Liver (tissue), 9 donors: ENCODE data around the gene KCTD16. TPM values are rescaled to one million over a fixed set of nuclear protein-coding genes. Genes with fewer than 3 reads are reported as not detected.

Experiments used
- DNase-seq: peaks from one replicate; pipeline ENCODE4 v3.0.0-alpha.2; 2017; ENCODE audit warnings: low spot score
- H3K27ac ChIP-seq, 2 donors: one replicate each; pipeline ENCODE4 v1.7.0; 2013; ENCODE audit warnings: inconsistent platforms in 2 of 2, low read length in 2 of 2, control low read depth in 1 of 2, low read depth in 1 of 2, mild to moderate bottlenecking in 1 of 2
- H3K27me3 ChIP-seq, 4 donors: one replicate each; pipeline versions ENCODE4 v1.6.1 to v1.7.0; 2013; ENCODE audit warnings: low read length in 3 of 4, inconsistent platforms in 1 of 4, mild to moderate bottlenecking in 1 of 4, moderate library complexity in 1 of 4; ENCODE audit not compliant: control insufficient read depth in 4 of 4, insufficient read depth in 4 of 4
- H3K36me3 ChIP-seq, 4 donors: one replicate each; pipeline versions ENCODE4 v1.6.1 to v1.7.0; 2013; ENCODE audit warnings: low read length in 3 of 4, mild to moderate bottlenecking in 3 of 4, low read depth in 1 of 4, moderate library complexity in 1 of 4; ENCODE audit not compliant: control insufficient read depth in 4 of 4, insufficient read depth in 3 of 4
- H3K4me1 ChIP-seq, 4 donors: one replicate each; pipeline versions ENCODE4 v1.6.1 to v1.7.0; 2013; ENCODE audit warnings: low read length in 3 of 4, mild to moderate bottlenecking in 3 of 4, moderate library complexity in 1 of 4; ENCODE audit not compliant: control insufficient read depth in 4 of 4, insufficient read depth in 4 of 4
- H3K4me3 ChIP-seq, 3 donors: one replicate each; pipeline versions ENCODE4 v1.6.1 to v1.7.0; 2013; ENCODE audit warnings: low read length in 3 of 3, control low read depth in 1 of 3, low read depth in 1 of 3, mild to moderate bottlenecking in 1 of 3
- H3K9ac ChIP-seq, 2 donors: one replicate each; pipeline ENCODE4 v1.7.0; 2013; ENCODE audit warnings: low read length in 2 of 2, mild to moderate bottlenecking in 2 of 2, moderate library complexity in 2 of 2, control low read depth in 1 of 2, low read depth in 1 of 2
- H3K9me3 ChIP-seq, 4 donors: one replicate each; pipeline versions ENCODE4 v1.6.1 to v1.7.0; 2013; ENCODE audit warnings: low read length in 3 of 4; ENCODE audit not compliant: control insufficient read depth in 4 of 4
- EGR1 ChIP-seq, 2 donors: IDR thresholded peaks; 2 replicates each; pipeline ENCODE4 v1.6.1; 2016 to 2018; ENCODE audit warnings: antibody characterized with exemption in 2 of 2, low read depth in 2 of 2
- FOXA1 ChIP-seq: IDR thresholded peaks from 2 replicates; pipeline ENCODE4 v1.6.1; 2016; ENCODE audit warnings: antibody characterized with exemption
- FOXA2 ChIP-seq: IDR thresholded peaks from 2 replicates; pipeline ENCODE4 v1.6.1; 2016; ENCODE audit warnings: antibody characterized with exemption
- GABPA ChIP-seq, 2 donors: IDR thresholded peaks in 1 of 2; conservative IDR thresholded peaks in 1 of 2; 2 replicates each; pipeline ENCODE4 v1.6.1; 2016; ENCODE audit warnings: antibody characterized with exemption in 2 of 2, mild to moderate bottlenecking in 1 of 2, moderate library complexity in 1 of 2
- HNF4A ChIP-seq, 2 donors: conservative IDR thresholded peaks; 2 replicates each; pipeline ENCODE4 v1.6.1; 2016; ENCODE audit warnings: antibody characterized with exemption in 2 of 2, mild to moderate bottlenecking in 2 of 2
- HNF4G ChIP-seq: IDR thresholded peaks from 2 replicates; pipeline ENCODE4 v1.6.1; 2016; ENCODE audit warnings: antibody characterized with exemption
- JUND ChIP-seq, 2 donors: IDR thresholded peaks; 2 replicates each; pipeline ENCODE4 v1.6.1; 2016; ENCODE audit warnings: antibody characterized with exemption in 2 of 2
- NR2F2 ChIP-seq: IDR thresholded peaks from 2 replicates; pipeline ENCODE4 v1.6.1; 2016; ENCODE audit warnings: antibody characterized with exemption
- RAD21 ChIP-seq, 2 donors: IDR thresholded peaks; 2 replicates each; pipeline ENCODE4 v1.6.1; 2016; ENCODE audit warnings: antibody characterized with exemption in 2 of 2, mild to moderate bottlenecking in 2 of 2
- RXRA ChIP-seq, 2 donors: IDR thresholded peaks; 2 replicates each; pipeline ENCODE4 v1.6.1; 2017 to 2018; ENCODE audit warnings: antibody characterized with exemption in 2 of 2, mild to moderate bottlenecking in 1 of 2
- SP1 ChIP-seq: IDR thresholded peaks from 2 replicates; pipeline ENCODE4 v1.6.1; 2018; ENCODE audit warnings: antibody characterized with exemption, mild to moderate bottlenecking
- TAF1 ChIP-seq: conservative IDR thresholded peaks from 2 replicates; pipeline ENCODE4 v1.6.1; 2016; ENCODE audit warnings: antibody characterized with exemption, mild to moderate bottlenecking
- YY1 ChIP-seq: IDR thresholded peaks from 2 replicates; pipeline ENCODE4 v1.6.1; 2016; ENCODE audit warnings: antibody characterized with exemption, mild to moderate bottlenecking
- WGBS: extraction: QIAGEN DNeasy Blood & Tissue Kit; methylation state at CpG from one replicate; pipeline ENCODE4 v1.1.7; 2013; 5-methylcytosine and 5-hydroxymethylcytosine counted together
- polyA plus RNA-seq, 2 donors: library from polyadenylated mRNA; stranded (reverse) in 1 of 2; unstranded in 1 of 2; fragments of 200-250 nt in 1 of 2; fragments of >200 nt in 1 of 2; fragmentation: Nextera tagmentation in 1 of 2; extraction: Ambion mirVana in 1 of 2; gene quantifications; one replicate each; pipeline versions ENCODE4 v1.2.1 to v1.2.3, GENCODE V29; 2013 to 2015
- total RNA-seq, 2 donors: library from RNA; depleted of rRNA; stranded (reverse); fragments of >200 nt; gene quantifications; one replicate each; pipeline ENCODE4 v1.2.3, GENCODE V29; 2014
- TF ChIP-seq, protein P1 (sequence below): IDR thresholded peaks from 2 replicates; pipeline ENCODE4 v1.6.1; 2016; ENCODE audit warnings: antibody characterized with exemption
- TF ChIP-seq, protein P2 (sequence below): IDR thresholded peaks from 2 replicates; pipeline ENCODE4 v1.6.1; 2016; ENCODE audit warnings: antibody characterized with exemption, mild to moderate bottlenecking
- TF ChIP-seq, protein P3 (sequence below): IDR thresholded peaks from 2 replicates; pipeline ENCODE4 v1.6.1; 2016; ENCODE audit warnings: antibody characterized with exemption
- TF ChIP-seq, protein P4 (sequence below): IDR thresholded peaks from 2 replicates; pipeline ENCODE4 v1.6.1; 2016; ENCODE audit warnings: antibody characterized with exemption
- TF ChIP-seq, protein P5 (sequence below): fragments of 150-350 bp; IDR thresholded peaks from 2 replicates; pipeline ENCODE4 v1.5.1; 2017; ENCODE audit warnings: improper control_type of control experiment, low read depth, low read length; ENCODE audit not compliant: missing input control
- donor health status: healthy.
- donor health status: healthy.
- donor health status: healthy.
- donor health status: healthy.
- donor health status: healthy.

The KCTD16 gene
- total and polyA plus RNA-seq, 4 donors, result under 0.01 to 0.05 (median 0.01) TPM; not detected in 1

DNA sequence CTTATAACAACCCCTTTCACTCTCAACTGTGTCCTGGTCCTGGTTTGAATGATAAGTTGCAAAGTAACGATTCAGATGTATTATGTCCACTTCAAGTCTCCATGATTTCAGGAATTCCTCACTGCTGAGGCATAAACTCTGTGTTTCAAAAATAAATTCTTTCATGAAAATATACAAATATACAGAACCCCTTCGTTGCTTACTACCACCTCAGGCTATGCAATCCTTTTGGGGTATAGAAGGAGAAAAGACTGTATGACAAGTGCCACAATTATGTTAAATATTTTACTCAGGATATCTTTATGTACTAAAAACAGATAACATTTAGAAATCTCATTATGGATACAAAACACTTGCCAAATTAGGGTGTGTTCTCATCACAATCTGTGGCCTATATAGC lies 190.7 kb downstream of the KCTD16 start:
- no peaks in the 10 kb centered on the region for H3K9me3 ChIP-seq
- H3K27me3 ChIP-seq, result no peaks in the 10 kb centered on the region
- H3K36me3 ChIP-seq, result no peaks in the 10 kb centered on the region
- H3K4me1 ChIP-seq, result no peaks in the 10 kb centered on the region
- no peak overlapping the region for H3K9ac ChIP-seq
- 83% methylated on average over 2 of the region's 2 CpGs for WGBS
- no peak overlapping the region for H3K4me3 ChIP-seq
- no peak for DNase-seq
- no peak for TF ChIP-seq GABPA (IDR thresholded peaks at IDR 0.05 in 1 of 2, conservative IDR thresholded peaks at IDR 0.05 in 1 of 2)
- H3K27ac ChIP-seq, result no peak overlapping the region

DNA sequence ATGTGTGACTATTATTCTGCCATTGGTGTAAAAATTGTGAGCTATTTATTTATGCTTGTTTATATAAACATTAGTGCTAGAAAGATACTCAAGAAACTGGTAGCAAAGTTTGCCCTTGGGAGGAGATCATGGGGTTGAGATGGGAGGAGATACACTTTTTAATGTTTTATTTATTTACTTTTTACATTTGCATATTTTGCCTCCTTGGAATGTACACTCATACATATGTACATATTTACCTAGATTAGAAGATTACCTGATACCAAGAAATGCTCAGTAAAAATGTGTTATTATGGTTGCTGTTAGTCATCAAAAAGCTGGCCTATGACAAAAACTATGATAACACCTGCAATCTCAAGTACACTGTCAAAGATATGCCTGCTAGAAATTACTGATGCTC lies 195.2 kb downstream of the KCTD16 start:
- H3K36me3 ChIP-seq, result no peaks in the 10 kb centered on the region
- H3K4me1 ChIP-seq, result peaks cover 0 to 4% (median 0%) of the 10 kb centered on the region in 4 donors
- TF ChIP-seq TAF1 (no peak), EGR1 (IDR thresholded peaks at IDR 0.05; ENCODE audit: low read depth in 2 of 2) (no peak), FOXA1 (no peak), FOXA2 (no peak), RAD21 (IDR thresholded peaks at IDR 0.05) (no peak), HNF4G (no peak), HNF4A (conservative IDR thresholded peaks at IDR 0.05) (no peak), YY1 (no peak), JUND (IDR thresholded peaks at IDR 0.05) (no peak), SP1 (no peak), NR2F2 (no peak), GABPA (IDR thresholded peaks at IDR 0.05 in 1 of 2, conservative IDR thresholded peaks at IDR 0.05 in 1 of 2) (no peak), RXRA (IDR thresholded peaks at IDR 0.05) (no peak)
- TF ChIP-seq, protein P1, sequence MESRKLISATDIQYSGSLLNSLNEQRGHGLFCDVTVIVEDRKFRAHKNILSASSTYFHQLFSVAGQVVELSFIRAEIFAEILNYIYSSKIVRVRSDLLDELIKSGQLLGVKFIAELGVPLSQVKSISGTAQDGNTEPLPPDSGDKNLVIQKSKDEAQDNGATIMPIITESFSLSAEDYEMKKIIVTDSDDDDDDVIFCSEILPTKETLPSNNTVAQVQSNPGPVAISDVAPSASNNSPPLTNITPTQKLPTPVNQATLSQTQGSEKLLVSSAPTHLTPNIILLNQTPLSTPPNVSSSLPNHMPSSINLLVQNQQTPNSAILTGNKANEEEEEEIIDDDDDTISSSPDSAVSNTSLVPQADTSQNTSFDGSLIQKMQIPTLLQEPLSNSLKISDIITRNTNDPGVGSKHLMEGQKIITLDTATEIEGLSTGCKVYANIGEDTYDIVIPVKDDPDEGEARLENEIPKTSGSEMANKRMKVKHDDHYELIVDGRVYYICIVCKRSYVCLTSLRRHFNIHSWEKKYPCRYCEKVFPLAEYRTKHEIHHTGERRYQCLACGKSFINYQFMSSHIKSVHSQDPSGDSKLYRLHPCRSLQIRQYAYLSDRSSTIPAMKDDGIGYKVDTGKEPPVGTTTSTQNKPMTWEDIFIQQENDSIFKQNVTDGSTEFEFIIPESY, result no peak
- TF ChIP-seq, protein P2, sequence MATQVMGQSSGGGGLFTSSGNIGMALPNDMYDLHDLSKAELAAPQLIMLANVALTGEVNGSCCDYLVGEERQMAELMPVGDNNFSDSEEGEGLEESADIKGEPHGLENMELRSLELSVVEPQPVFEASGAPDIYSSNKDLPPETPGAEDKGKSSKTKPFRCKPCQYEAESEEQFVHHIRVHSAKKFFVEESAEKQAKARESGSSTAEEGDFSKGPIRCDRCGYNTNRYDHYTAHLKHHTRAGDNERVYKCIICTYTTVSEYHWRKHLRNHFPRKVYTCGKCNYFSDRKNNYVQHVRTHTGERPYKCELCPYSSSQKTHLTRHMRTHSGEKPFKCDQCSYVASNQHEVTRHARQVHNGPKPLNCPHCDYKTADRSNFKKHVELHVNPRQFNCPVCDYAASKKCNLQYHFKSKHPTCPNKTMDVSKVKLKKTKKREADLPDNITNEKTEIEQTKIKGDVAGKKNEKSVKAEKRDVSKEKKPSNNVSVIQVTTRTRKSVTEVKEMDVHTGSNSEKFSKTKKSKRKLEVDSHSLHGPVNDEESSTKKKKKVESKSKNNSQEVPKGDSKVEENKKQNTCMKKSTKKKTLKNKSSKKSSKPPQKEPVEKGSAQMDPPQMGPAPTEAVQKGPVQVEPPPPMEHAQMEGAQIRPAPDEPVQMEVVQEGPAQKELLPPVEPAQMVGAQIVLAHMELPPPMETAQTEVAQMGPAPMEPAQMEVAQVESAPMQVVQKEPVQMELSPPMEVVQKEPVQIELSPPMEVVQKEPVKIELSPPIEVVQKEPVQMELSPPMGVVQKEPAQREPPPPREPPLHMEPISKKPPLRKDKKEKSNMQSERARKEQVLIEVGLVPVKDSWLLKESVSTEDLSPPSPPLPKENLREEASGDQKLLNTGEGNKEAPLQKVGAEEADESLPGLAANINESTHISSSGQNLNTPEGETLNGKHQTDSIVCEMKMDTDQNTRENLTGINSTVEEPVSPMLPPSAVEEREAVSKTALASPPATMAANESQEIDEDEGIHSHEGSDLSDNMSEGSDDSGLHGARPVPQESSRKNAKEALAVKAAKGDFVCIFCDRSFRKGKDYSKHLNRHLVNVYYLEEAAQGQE, result no peak
- TF ChIP-seq, protein P3, sequence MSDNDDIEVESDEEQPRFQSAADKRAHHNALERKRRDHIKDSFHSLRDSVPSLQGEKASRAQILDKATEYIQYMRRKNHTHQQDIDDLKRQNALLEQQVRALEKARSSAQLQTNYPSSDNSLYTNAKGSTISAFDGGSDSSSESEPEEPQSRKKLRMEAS, result no peak
- TF ChIP-seq, protein P4, sequence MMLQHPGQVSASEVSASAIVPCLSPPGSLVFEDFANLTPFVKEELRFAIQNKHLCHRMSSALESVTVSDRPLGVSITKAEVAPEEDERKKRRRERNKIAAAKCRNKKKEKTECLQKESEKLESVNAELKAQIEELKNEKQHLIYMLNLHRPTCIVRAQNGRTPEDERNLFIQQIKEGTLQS, result no peak
- TF ChIP-seq, protein P5, sequence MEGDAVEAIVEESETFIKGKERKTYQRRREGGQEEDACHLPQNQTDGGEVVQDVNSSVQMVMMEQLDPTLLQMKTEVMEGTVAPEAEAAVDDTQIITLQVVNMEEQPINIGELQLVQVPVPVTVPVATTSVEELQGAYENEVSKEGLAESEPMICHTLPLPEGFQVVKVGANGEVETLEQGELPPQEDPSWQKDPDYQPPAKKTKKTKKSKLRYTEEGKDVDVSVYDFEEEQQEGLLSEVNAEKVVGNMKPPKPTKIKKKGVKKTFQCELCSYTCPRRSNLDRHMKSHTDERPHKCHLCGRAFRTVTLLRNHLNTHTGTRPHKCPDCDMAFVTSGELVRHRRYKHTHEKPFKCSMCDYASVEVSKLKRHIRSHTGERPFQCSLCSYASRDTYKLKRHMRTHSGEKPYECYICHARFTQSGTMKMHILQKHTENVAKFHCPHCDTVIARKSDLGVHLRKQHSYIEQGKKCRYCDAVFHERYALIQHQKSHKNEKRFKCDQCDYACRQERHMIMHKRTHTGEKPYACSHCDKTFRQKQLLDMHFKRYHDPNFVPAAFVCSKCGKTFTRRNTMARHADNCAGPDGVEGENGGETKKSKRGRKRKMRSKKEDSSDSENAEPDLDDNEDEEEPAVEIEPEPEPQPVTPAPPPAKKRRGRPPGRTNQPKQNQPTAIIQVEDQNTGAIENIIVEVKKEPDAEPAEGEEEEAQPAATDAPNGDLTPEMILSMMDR, result no peak
- no peak overlapping the region for H3K9ac ChIP-seq
- no peak for DNase-seq
- no peak overlapping the region for H3K27ac ChIP-seq
- no peaks in the 10 kb centered on the region for H3K27me3 ChIP-seq
- H3K9me3 ChIP-seq, result no peaks in the 10 kb centered on the region
- no peak overlapping the region for H3K4me3 ChIP-seq
